OCI-LY7 (cell line): ENCODE data around the gene ATP8B2.

Source experiments
- EZH2phosphoT487 ChIP-seq: fragments of 200-600 bp; sonication (generic); IDR thresholded peaks from 2 replicates; pipeline ENCODE4 v1.6.1; 2018; ENCODE audit warnings: low read depth, borderline replicate concordance, mild to moderate bottlenecking, mixed run types, antibody characterized with exemption, low read length, moderate library complexity, mixed read lengths
- TF ChIP-seq, protein P1 (sequence below): fragments of 200-600 bp; sonication (generic); conservative IDR thresholded peaks from 2 replicates; pipeline ENCODE4 v1.5.1; 2014; ENCODE audit warnings: mild to moderate bottlenecking, antibody characterized with exemption, low read length, moderate library complexity, mixed read lengths

DNA sequence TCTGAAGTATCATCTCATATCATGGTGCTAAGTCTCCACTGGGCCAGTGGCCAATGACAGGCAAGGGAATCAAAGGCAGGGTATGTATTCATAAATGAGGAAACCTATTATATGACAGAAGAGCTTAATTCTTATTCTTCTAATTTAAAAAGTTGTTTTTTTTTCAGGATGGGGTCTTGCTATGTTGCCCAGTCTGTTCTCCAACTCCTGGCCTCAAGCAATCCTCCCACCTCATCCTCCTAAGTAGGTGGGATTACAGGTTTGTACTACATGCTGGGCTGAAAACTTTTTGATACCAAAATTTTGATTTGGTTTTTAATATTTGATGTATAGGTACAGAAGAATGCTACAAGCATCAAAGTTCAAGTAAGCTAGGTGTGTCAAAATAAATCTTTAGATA is 35.0 kb downstream of the ATP8B2 start:
- TF ChIP-seq, protein P1, sequence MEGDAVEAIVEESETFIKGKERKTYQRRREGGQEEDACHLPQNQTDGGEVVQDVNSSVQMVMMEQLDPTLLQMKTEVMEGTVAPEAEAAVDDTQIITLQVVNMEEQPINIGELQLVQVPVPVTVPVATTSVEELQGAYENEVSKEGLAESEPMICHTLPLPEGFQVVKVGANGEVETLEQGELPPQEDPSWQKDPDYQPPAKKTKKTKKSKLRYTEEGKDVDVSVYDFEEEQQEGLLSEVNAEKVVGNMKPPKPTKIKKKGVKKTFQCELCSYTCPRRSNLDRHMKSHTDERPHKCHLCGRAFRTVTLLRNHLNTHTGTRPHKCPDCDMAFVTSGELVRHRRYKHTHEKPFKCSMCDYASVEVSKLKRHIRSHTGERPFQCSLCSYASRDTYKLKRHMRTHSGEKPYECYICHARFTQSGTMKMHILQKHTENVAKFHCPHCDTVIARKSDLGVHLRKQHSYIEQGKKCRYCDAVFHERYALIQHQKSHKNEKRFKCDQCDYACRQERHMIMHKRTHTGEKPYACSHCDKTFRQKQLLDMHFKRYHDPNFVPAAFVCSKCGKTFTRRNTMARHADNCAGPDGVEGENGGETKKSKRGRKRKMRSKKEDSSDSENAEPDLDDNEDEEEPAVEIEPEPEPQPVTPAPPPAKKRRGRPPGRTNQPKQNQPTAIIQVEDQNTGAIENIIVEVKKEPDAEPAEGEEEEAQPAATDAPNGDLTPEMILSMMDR: no peak
- no peak for TF ChIP-seq EZH2phosphoT487
